ENCODE results near the gene RIN3.

DNA sequence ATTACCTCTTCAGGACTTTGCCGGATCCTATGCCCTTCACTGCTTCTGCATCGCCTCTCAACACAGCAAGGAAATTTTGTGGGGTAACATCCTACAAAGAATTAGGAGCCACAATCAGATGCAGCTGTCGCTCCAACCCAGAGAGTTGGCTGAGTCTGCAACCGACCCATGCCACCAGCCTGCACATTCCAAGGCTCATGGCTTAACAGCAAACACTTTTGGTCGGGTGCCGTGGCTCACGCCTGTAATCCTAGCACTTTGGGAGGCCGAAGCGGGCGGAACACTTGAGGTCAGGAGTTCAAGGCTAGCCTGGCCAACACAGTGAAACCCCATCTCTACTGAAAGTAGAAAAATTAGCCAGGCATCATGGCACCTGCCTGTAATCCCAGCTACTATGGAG, 202.6 kb downstream of the RIN3 start:
- TF ChIP-seq CTCF (IDR thresholded peaks at IDR 0.05) (no peak), POLR2A (IDR thresholded peaks at IDR 0.05) (no peak)

Data from prostate gland (tissue), 2 donors.